Karpas-422 (cell line): ENCODE data around the gene ATF4. TPM values are rescaled to one million over a fixed set of nuclear protein-coding genes. Genes with fewer than 3 reads are reported as not detected.

ENCODE experiments used
- DNase-seq: peaks from one replicate; pipeline ENCODE4 v3.0.0-alpha.2; 2015
- H2AFZ ChIP-seq: fragments of 200-600 bp; sonication (generic); 2 replicates; pipeline ENCODE4 v1.6.1; 2014; ENCODE audit warnings: antibody characterized with exemption, low read length, mixed read lengths
- H3K27ac ChIP-seq: fragments of 200-600 bp; sonication (generic); 2 replicates; pipeline ENCODE4 v1.5.1; 2014; ENCODE audit warnings: mild to moderate bottlenecking, low read length, moderate library complexity
- H3K27me3 ChIP-seq: fragments of 200-600 bp; sonication (generic); 2 replicates; pipeline ENCODE4 v1.6.1; 2014; ENCODE audit warnings: low read length, mixed read lengths
- H3K36me3 ChIP-seq: fragments of 200-600 bp; sonication (generic); 2 replicates; pipeline ENCODE4 v1.6.1; 2014; ENCODE audit warnings: low read length, mixed read lengths; ENCODE audit not compliant: insufficient read depth
- H3K4me1 ChIP-seq: fragments of 200-600 bp; sonication (generic); 2 replicates; pipeline ENCODE4 v1.6.1; 2014; ENCODE audit warnings: mild to moderate bottlenecking, low read length, mixed read lengths
- H3K4me2 ChIP-seq: fragments of 200-600 bp; sonication (generic); 2 replicates; pipeline ENCODE4 v1.6.1; 2014; ENCODE audit warnings: low read length, low read depth, mild to moderate bottlenecking; ENCODE audit not compliant: poor library complexity, severe bottlenecking
- H3K4me3 ChIP-seq: fragments of 200-600 bp; sonication (generic); 2 replicates; pipeline ENCODE4 v1.5.1; 2014; ENCODE audit warnings: mild to moderate bottlenecking, antibody characterized with exemption, low read length, mixed read lengths
- H3K79me2 ChIP-seq: fragments of 200-600 bp; sonication (generic); 2 replicates; pipeline ENCODE4 v1.6.1; 2014; ENCODE audit warnings: mild to moderate bottlenecking, low read length, mixed read lengths
- H3K9ac ChIP-seq: fragments of 200-600 bp; sonication (generic); 2 replicates; pipeline ENCODE4 v1.6.0; 2014; ENCODE audit warnings: low read length
- H3K9me2 ChIP-seq: fragments of 200-600 bp; sonication (generic), shearing (Covaris generic); replicated peaks from 2 replicates; pipeline ENCODE4 v1.6.0; 2014; ENCODE audit warnings: mild to moderate bottlenecking, low read length, moderate library complexity; ENCODE audit not compliant: insufficient read depth
- H3K9me3 ChIP-seq: fragments of 300-700, 200-600 bp; sonication (generic); 2 replicates; pipeline ENCODE4 v1.6.1; 2014; ENCODE audit warnings: low read length, mixed read lengths
- H4K20me1 ChIP-seq: fragments of 200-600 bp; sonication (generic); 2 replicates; pipeline ENCODE4 v1.6.1; 2014; ENCODE audit warnings: mild to moderate bottlenecking, antibody characterized with exemption, low read length, low read depth; ENCODE audit not compliant: insufficient read depth
- total RNA-seq: library from RNA; depleted of rRNA; stranded (reverse); fragments of >200 nt; shearing (Covaris generic); gene quantifications from 2 replicates; pipeline ENCODE4 v1.2.3, GENCODE V29; 2014; ENCODE audit warnings: low replicate concordance

ATF4 gene
- total RNA-seq, 1 experiment from 2014 or later = 543 TPM

DNA sequence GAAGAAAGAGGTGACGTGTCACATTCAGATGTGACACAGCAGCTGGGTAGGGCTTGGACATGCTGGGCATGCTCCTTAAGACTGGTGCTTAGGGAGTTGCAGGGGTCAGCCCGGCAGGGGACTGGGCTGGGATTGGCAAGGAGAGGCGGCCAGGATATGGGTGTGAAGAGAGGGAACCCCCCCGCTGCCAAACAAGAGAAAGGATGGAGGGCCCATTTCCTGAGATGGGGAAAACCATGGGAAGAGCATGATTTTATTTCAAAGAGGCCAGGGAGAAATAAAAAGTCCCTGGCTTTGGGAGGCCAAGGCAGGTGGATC lies 5.3 kb downstream of the ATF4 start:
- H3K4me2 ChIP-seq = no peak overlapping the region
- H3K79me2 ChIP-seq = peaks cover 21% of the 10 kb centered on the region
- H3K4me1 ChIP-seq = peaks cover 82% of the 10 kb centered on the region
- H4K20me1 ChIP-seq = peaks cover 28% of the 10 kb centered on the region
- H3K4me3 ChIP-seq = no peak overlapping the region
- no peak overlapping the region for H3K9ac ChIP-seq
- no peaks in the 10 kb centered on the region for H3K27me3 ChIP-seq
- H3K9me2 ChIP-seq = no peaks in the 10 kb centered on the region
- no peak for DNase-seq
- H3K36me3 ChIP-seq = peaks cover 39% of the 10 kb centered on the region
- no peak overlapping the region for H2AFZ ChIP-seq
- peak overlapping the region; percentile 96 for H3K27ac ChIP-seq
- H3K9me3 ChIP-seq = no peaks in the 10 kb centered on the region

DNA sequence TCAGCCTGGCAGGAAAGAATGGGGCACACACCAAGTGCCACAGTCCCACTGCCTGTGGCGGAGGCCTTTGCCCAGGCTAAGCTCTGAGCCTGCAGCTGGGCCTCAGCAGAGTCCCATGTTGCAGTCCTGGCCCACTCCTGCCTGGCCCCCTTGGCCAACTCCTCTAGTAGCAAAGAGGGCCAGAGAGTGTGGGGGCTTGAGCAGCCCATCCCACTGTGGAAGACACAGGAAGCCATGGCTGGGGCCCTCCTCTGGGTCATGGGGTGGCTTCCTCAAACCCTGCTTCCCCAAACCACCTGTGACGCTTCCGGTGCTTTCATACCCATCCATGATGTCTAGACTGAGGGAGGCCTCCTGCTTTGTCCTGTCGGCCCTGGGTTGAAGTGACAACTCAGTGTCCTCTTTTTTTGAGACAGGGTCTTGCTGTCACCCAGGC lies 6.4 kb downstream of the ATF4 start:
- Histone ChIP-seq H3K4me2 (no peak overlapping the region), H3K9me2 (no peaks in the 10 kb centered on the region), H3K79me2 (peaks cover 20% of the 10 kb centered on the region), H4K20me1 (peaks cover 26% of the 10 kb centered on the region), H3K9ac (0 out of 2 replicates have a peak overlapping the region, but pooled peaks have one; percentile 6), H3K4me1 (peaks cover 87% of the 10 kb centered on the region), H2AFZ (no peak overlapping the region), H3K27me3 (no peaks in the 10 kb centered on the region), H3K4me3 (no peak overlapping the region), H3K9me3 (no peaks in the 10 kb centered on the region), H3K27ac (peak overlapping the region; percentile 96), H3K36me3 (peaks cover 27% of the 10 kb centered on the region)
- DNase-seq = peak; percentile 86

DNA sequence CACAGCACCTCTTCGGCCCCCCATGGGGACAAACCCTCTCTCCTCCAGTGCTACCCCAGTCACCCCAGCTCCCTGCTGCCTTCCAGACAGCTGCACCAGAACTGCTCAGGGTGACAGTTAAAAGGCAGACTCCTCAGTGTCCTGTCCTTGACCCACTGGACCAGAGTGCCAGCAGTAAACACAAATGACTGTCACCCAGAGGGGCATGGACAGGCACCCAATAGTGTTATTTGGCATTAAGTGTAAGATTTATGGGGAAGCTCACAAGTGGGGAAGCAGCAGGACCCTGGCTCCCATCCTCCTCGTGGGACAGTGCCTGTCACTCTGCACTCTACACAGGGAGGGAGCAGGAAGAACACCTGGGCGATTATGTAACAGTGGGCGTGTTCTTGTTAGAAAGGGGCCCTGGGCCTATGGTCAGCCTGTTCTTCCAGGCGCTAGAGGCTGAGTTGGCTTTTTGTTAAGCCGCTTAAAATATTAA lies 7.2 kb downstream of the ATF4 start:
- H3K27ac ChIP-seq = peak overlapping the region; percentile 96
- H3K4me2 ChIP-seq = peak overlapping the region; percentile 88
- peak overlapping the region; percentile 68 for H3K4me3 ChIP-seq
- H3K27me3 ChIP-seq = no peaks in the 10 kb centered on the region
- peaks cover 21% of the 10 kb centered on the region for H3K36me3 ChIP-seq
- H3K9ac ChIP-seq = peak overlapping the region; percentile 79
- DNase-seq = peak; percentile 76
- peaks cover 81% of the 10 kb centered on the region for H3K4me1 ChIP-seq
- peaks cover 26% of the 10 kb centered on the region for H3K79me2 ChIP-seq
- no peak overlapping the region for H2AFZ ChIP-seq
- no peaks in the 10 kb centered on the region for H3K9me2 ChIP-seq
- peaks cover 23% of the 10 kb centered on the region; the same call in 1 of the 2 replicates for H4K20me1 ChIP-seq
- no peaks in the 10 kb centered on the region for H3K9me3 ChIP-seq

DNA sequence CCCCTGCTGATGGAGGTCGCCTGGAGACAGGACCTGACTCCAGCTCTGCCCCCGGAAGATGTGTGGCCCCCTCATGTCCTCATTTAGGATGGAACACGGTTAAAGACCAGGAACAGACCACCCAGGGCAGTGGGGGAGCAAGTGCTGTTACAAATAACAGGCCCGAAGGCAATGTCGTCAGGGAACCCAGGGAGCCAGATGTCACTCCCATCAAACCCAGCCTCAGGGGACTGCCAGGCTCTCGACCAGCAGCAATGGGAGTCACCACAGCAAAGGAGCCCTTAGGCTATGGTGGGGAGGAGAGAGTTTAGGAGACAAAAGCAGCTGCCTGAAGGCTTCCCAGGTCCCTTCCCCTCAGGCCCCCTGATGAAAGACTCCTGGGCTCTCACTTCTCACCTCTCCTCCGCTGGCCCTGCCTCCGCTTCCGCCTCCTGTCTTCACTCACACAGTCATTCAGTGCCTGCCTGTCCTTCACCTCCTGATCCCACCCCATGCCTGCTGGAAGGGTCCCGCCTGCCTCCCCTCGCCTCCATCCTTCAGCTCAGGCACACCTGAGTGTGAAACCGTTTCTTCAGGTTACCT lies 7.8 kb downstream of the ATF4 start:
- Histone ChIP-seq H3K36me3 (peaks cover 14% of the 10 kb centered on the region), H3K9me3 (no peaks in the 10 kb centered on the region), H3K27me3 (no peaks in the 10 kb centered on the region), H3K4me3 (peak overlapping the region; percentile 68), H2AFZ (no peak overlapping the region), H3K4me1 (peaks cover 78% of the 10 kb centered on the region), H3K27ac (peak overlapping the region; percentile 96), H3K79me2 (peaks cover 22% of the 10 kb centered on the region), H3K9me2 (no peaks in the 10 kb centered on the region), H3K4me2 (peak overlapping the region; percentile 88), H4K20me1 (peaks cover 17% of the 10 kb centered on the region; the same call in 1 of the 2 replicates), H3K9ac (peak overlapping the region; percentile 79)
- DNase-seq = peak; percentile 69

DNA sequence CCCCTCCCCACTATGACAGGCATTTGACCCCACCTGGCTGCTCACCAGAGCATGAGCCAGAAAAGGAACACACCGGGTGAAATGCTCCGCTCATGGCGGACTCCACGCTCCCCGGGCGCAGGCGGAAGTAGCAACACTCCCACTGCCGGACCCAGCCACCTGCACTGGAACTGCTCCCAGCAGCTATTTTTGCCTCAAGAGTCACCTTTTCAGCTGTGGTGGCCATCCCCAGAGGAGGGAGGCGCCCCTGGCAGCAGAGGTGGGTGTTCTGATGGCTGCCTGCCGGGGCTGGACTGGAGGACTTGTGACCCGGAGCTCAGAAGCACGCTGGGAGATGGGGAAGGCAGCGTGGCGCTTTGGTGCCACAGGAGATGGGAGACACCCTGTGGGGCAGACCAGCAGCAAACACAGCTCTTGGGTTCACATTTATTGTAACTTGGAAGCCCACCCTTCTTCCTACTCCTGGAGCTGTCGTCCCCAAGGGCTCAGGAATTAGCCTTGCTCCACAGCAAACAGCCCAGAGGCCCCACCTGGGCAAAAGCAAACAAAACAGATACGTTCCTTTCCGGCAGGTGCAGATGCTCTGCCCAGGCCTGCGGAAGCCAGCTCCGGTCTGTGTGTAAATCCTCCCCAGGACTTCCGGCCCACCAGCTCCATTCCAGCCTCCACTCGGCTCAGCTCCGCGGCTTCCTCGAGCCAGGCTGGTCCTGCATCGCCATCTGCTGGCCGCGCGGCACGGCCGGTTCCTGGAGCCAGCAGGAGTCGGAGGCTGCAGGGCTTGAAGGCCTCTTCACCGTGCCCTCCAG lies 8.5 kb downstream of the ATF4 start:
- DNase-seq = peak; percentile 98
- Histone ChIP-seq H2AFZ (no peak overlapping the region), H3K9me2 (no peaks in the 10 kb centered on the region), H3K9me3 (no peaks in the 10 kb centered on the region), H4K20me1 (peaks cover 15% of the 10 kb centered on the region; the same call in 1 of the 2 replicates), H3K4me3 (peak overlapping the region; percentile 68), H3K36me3 (peaks cover 12% of the 10 kb centered on the region; the same call in 1 of the 2 replicates), H3K9ac (peak overlapping the region; percentile 79), H3K27ac (peak overlapping the region; percentile 96), H3K4me1 (peaks cover 75% of the 10 kb centered on the region), H3K4me2 (peak overlapping the region; percentile 88), H3K27me3 (no peaks in the 10 kb centered on the region), H3K79me2 (peaks cover 22% of the 10 kb centered on the region)

DNA sequence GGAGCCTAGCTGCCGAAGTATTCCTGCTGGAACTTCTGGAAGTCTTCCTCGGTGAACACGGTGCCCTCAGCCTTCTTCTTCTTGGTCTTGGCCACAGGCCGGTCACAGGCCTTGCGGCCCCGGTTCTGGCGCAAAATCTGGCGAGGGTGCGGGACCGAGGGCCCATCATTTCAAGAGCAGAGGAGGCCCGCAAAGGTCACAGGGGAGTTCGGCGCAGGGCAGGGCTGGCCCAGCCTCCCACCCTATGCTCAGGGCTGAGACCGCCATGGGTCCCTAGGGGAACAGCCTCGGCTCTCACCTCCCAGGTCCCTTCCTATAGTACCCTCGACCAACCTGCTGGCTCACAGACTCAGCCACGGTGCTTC lies 9.1 kb downstream of the ATF4 start:
- Histone ChIP-seq H3K79me2 (peaks cover 22% of the 10 kb centered on the region), H4K20me1 (peaks cover 12% of the 10 kb centered on the region; the same call in 1 of the 2 replicates), H3K4me2 (peak overlapping the region; percentile 88), H3K9me2 (no peaks in the 10 kb centered on the region), H3K4me3 (peak overlapping the region; percentile 68), H3K36me3 (peaks cover 8% of the 10 kb centered on the region; the same call in 1 of the 2 replicates), H3K27ac (peak overlapping the region; percentile 96), H3K9ac (peak overlapping the region; percentile 56), H3K27me3 (no peaks in the 10 kb centered on the region), H2AFZ (no peak overlapping the region), H3K9me3 (no peaks in the 10 kb centered on the region), H3K4me1 (peaks cover 77% of the 10 kb centered on the region)
- peak; percentile 52 for DNase-seq

DNA sequence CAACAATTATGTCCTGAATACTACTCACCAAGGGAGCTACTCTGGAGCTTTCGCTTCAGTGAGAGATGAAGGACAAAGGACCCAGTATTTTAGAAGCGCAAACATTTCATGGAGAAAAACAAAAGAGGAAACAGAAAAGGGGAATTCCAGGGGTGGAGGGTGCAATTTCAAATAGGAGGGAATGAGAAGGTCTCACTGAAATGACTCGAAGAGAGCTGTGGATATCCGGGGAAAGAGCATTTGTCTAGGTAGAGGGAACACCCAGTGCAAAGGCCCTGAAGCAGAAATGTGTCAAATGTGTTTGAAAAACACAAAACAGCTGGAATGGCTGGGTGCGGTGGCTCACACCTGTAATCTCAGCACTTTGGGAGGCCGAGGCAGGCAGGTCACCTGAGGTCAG lies 9.8 kb downstream of the ATF4 start:
- H3K27ac ChIP-seq = peak overlapping the region; percentile 96; the same call in 1 of the 2 replicates
- H3K36me3 ChIP-seq = peaks cover 8% of the 10 kb centered on the region; the same call in 1 of the 2 replicates
- peaks cover 12% of the 10 kb centered on the region; the same call in 1 of the 2 replicates for H4K20me1 ChIP-seq
- H3K79me2 ChIP-seq = peaks cover 22% of the 10 kb centered on the region
- H3K4me3 ChIP-seq = peak overlapping the region; percentile 68
- peak overlapping the region; percentile 56 for H3K9ac ChIP-seq
- H3K4me1 ChIP-seq = peaks cover 77% of the 10 kb centered on the region
- DNase-seq = no peak
- no peak overlapping the region for H2AFZ ChIP-seq
- H3K9me2 ChIP-seq = no peaks in the 10 kb centered on the region
- H3K27me3 ChIP-seq = no peaks in the 10 kb centered on the region
- no peaks in the 10 kb centered on the region for H3K9me3 ChIP-seq
- peak overlapping the region; percentile 88 for H3K4me2 ChIP-seq
